ENCODE measurements around the gene PTPN21. TPM values are rescaled to one million over a fixed set of nuclear protein-coding genes. Genes with fewer than 3 reads are reported as not detected.

The PTPN21 gene
- total and polyA plus RNA-seq, 9 of the 15 experiments (the other 6 are each of a cell fraction or from before 2014, with no cell fraction given), result 0.06 to 1.9 (median 0.94) TPM

DNA sequence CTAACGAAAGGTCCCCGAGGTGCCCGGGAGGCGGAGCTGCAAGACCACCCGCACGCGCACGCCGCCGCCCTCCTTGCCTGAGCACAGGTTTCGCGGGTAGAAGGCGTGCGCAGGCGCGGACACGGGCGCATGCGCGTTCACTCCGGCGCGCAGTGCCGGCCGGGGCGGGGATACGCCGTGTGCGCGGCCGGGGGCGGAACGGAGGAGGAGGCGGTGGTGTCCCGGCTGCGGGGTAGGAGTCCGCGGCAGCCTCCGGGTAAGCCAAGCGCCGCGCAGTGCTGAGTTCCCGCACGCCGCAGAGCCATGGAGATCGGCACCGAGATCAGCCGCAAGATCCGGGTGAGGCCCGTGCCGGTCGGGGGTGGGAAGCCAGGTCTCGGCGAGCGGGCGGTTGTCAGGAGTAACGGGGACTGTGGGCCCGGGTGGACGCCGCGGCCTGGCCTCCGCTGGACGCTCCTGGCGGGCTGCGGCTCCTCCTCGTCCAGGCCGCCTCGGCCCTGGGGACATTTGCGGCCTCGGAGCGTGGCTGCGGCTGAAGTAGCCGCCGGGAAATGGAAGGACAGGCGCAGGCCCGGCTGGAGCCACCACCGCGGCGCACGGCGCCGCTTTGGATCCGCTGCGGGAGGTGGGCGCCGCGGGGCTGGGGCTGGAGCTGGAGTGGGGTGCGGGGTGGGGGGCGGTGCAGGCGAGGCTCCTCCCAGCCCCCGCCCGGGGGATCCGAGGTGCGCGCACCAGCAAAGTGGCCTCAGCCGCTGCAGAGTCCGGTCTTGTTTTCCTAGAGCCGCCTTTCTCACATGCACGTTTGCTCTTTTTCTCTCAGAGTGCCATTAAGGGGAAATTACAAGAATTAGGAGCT, 8.3 kb upstream of the PTPN21 start, which contains the start of gene ZC3H14 (continued):
- TF ChIP-seq, protein P1, sequence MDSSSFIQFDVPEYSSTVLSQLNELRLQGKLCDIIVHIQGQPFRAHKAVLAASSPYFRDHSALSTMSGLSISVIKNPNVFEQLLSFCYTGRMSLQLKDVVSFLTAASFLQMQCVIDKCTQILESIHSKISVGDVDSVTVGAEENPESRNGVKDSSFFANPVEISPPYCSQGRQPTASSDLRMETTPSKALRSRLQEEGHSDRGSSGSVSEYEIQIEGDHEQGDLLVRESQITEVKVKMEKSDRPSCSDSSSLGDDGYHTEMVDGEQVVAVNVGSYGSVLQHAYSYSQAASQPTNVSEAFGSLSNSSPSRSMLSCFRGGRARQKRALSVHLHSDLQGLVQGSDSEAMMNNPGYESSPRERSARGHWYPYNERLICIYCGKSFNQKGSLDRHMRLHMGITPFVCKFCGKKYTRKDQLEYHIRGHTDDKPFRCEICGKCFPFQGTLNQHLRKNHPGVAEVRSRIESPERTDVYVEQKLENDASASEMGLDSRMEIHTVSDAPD (CRISPR knock-in tag; IDR thresholded peaks at IDR 0.05), result no peak
- no peak for TF ChIP-seq ETV1 (tag; conservative IDR thresholded peaks at IDR 0.05; ENCODE audit: low read depth)
- no peak; the same call in 1 of the 2 replicates for TF ChIP-seq NFIC (IDR thresholded peaks at IDR 0.05)
- TF ChIP-seq NBN (IDR thresholded peaks at IDR 0.05; ENCODE audit: low read depth), result no peak
- TF ChIP-seq ZNF696 (CRISPR knock-in tag; conservative IDR thresholded peaks at IDR 0.05), result no peak
- TF ChIP-seq, protein P2, sequence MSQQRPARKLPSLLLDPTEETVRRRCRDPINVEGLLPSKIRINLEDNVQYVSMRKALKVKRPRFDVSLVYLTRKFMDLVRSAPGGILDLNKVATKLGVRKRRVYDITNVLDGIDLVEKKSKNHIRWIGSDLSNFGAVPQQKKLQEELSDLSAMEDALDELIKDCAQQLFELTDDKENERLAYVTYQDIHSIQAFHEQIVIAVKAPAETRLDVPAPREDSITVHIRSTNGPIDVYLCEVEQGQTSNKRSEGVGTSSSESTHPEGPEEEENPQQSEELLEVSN (IDR thresholded peaks at IDR 0.05; ENCODE audit: borderline replicate concordance in 1 of 2, extremely low read depth in 1 of 2, insufficient read depth in 1 of 2, insufficient read length in 1 of 2, low read depth in 1 of 2, low read length in 1 of 2, poor library complexity in 1 of 2, severe bottlenecking in 1 of 2), result peak; percentile 68 to 83
- TF ChIP-seq ZNF507 (tag; conservative IDR thresholded peaks at IDR 0.05), result no peak
- TF ChIP-seq PHF20 (IDR thresholded peaks at IDR 0.05; ENCODE audit: partially characterized antibody), result peak; percentile 56
- TF ChIP-seq BHLHE40 (IDR thresholded peaks at IDR 0.05; ENCODE audit: low read length), result no peak
- no peak for TF ChIP-seq ZNF311 (CRISPR knock-in tag; IDR thresholded peaks at IDR 0.05)
- no peak for TF ChIP-seq ZNF41 (CRISPR knock-in tag; conservative IDR thresholded peaks at IDR 0.05)
- TF ChIP-seq EP400 (IDR thresholded peaks at IDR 0.05), result peak; percentile 61; the same call in 1 of the 2 replicates
- TF ChIP-seq, protein P3, sequence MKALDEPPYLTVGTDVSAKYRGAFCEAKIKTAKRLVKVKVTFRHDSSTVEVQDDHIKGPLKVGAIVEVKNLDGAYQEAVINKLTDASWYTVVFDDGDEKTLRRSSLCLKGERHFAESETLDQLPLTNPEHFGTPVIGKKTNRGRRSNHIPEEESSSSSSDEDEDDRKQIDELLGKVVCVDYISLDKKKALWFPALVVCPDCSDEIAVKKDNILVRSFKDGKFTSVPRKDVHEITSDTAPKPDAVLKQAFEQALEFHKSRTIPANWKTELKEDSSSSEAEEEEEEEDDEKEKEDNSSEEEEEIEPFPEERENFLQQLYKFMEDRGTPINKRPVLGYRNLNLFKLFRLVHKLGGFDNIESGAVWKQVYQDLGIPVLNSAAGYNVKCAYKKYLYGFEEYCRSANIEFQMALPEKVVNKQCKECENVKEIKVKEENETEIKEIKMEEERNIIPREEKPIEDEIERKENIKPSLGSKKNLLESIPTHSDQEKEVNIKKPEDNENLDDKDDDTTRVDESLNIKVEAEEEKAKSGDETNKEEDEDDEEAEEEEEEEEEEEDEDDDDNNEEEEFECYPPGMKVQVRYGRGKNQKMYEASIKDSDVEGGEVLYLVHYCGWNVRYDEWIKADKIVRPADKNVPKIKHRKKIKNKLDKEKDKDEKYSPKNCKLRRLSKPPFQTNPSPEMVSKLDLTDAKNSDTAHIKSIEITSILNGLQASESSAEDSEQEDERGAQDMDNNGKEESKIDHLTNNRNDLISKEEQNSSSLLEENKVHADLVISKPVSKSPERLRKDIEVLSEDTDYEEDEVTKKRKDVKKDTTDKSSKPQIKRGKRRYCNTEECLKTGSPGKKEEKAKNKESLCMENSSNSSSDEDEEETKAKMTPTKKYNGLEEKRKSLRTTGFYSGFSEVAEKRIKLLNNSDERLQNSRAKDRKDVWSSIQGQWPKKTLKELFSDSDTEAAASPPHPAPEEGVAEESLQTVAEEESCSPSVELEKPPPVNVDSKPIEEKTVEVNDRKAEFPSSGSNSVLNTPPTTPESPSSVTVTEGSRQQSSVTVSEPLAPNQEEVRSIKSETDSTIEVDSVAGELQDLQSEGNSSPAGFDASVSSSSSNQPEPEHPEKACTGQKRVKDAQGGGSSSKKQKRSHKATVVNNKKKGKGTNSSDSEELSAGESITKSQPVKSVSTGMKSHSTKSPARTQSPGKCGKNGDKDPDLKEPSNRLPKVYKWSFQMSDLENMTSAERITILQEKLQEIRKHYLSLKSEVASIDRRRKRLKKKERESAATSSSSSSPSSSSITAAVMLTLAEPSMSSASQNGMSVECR (CRISPR knock-in tag; IDR thresholded peaks at IDR 0.05), result peak; percentile 53; the same call in 1 of the 2 replicates
- TF ChIP-seq NR4A1 (CRISPR knock-in tag; IDR thresholded peaks at IDR 0.05), result no peak
- no peak for TF ChIP-seq NR4A1 (tag; IDR thresholded peaks at IDR 0.05)
- TF ChIP-seq POLR2H (tag; IDR thresholded peaks at IDR 0.05; ENCODE audit: low read depth), result peak; percentile 21; the same call in 1 of the 2 replicates
- 0 out of 2 replicates have a peak, but pooled peaks have one; percentile 14 for TF ChIP-seq ZNF232 (CRISPR knock-in tag; IDR thresholded peaks at IDR 0.05)
- no peak for TF ChIP-seq E2F4 (CRISPR knock-in tag; IDR thresholded peaks at IDR 0.05; ENCODE audit: low read depth)
